A673 (cell line): Measurements from ENCODE around the gene CYP4A11. TPM values are rescaled to one million over a fixed set of nuclear protein-coding genes. Genes with fewer than 3 reads are reported as not detected.
"Not testable (repeated sequence)": the region's sequence is repeated elsewhere in the genome, so short reads cannot be mapped to it uniquely, and the experiment has no call there.

Experiments
- BruUV-seq: library from RNA; stranded (reverse); fragments of 400-500 nt; replicated peaks from 2 replicates; lab custom pipeline; 2021; lab: Mats Ljungman, UMichigan
- CTCF ChIA-PET: fragments of 300-600 bp; sonication (Branson Sonifier 250); formaldehyde crosslinking; loops from one replicate; lab custom pipeline; 2022; ENCODE audit warnings: antibody characterized with exemption; lab: Charles Lee
- POLR2A ChIA-PET: fragments of 300-600 bp; sonication (Branson Sonifier 250); formaldehyde crosslinking; loops from one replicate; lab custom pipeline; 2022; ENCODE audit warnings: antibody characterized with exemption; ENCODE audit not compliant: low non-redundant PET; lab: Charles Lee
- DNase-seq: peaks from one replicate; pipeline ENCODE4 v3.0.0-alpha.2; 2015; ENCODE audit warnings: low spot score
- H3K27ac ChIP-seq: fragments of 200-600 bp; sonication (generic); 2 replicates; pipeline ENCODE4 v1.5.1; 2016; ENCODE audit warnings: mixed run types, low read depth, mild to moderate bottlenecking, mixed read lengths, antibody characterized with exemption, low read length; ENCODE audit not compliant: poor library complexity, severe bottlenecking
- H3K27me3 ChIP-seq: fragments of 200-600 bp; sonication (generic); replicated peaks from 2 replicates; pipeline ENCODE4 v1.6.1; 2017; ENCODE audit warnings: mixed run types, low read depth, mild to moderate bottlenecking, mixed read lengths, antibody characterized with exemption, low read length; ENCODE audit not compliant: insufficient read depth, poor library complexity
- H3K36me3 ChIP-seq: fragments of 200-600 bp; sonication (generic); 2 replicates; pipeline ENCODE4 v1.6.1; 2016; ENCODE audit warnings: mixed run types, mild to moderate bottlenecking, mixed read lengths, antibody characterized with exemption, low read length; ENCODE audit not compliant: insufficient read depth, poor library complexity, severe bottlenecking
- H3K4me1 ChIP-seq: fragments of 200-600 bp; sonication (generic); 2 replicates; pipeline ENCODE4 v1.6.1; 2017; ENCODE audit warnings: mixed run types, mild to moderate bottlenecking, mixed read lengths, antibody characterized with exemption, low read length; ENCODE audit not compliant: insufficient read depth, poor library complexity, severe bottlenecking
- H3K4me3 ChIP-seq: fragments of 200-600 bp; sonication (generic); 2 replicates; pipeline ENCODE4 v1.5.1; 2016; ENCODE audit warnings: low read depth, mixed run types, mild to moderate bottlenecking, mixed read lengths, low read length; ENCODE audit not compliant: poor library complexity, severe bottlenecking
- H3K9me3 ChIP-seq: fragments of 200-600 bp; sonication (generic); 2 replicates; pipeline ENCODE4 v1.6.1; 2016; ENCODE audit warnings: mixed run types, low read depth, mild to moderate bottlenecking, mixed read lengths, antibody characterized with exemption, low read length; ENCODE audit not compliant: poor library complexity, severe bottlenecking
- CTCF ChIP-seq: fragments of 300-800, 200-600 bp; sonication (generic); conservative IDR thresholded peaks from 2 replicates; pipeline ENCODE4 v1.5.1; 2017; ENCODE audit warnings: low read depth, mild to moderate bottlenecking, antibody characterized with exemption, low read length, moderate library complexity, mixed read lengths
- EZH2 ChIP-seq: fragments of 200-600 bp; sonication (generic); IDR thresholded peaks from 2 replicates; pipeline ENCODE4 v1.6.1; 2017; ENCODE audit warnings: borderline replicate concordance, low read depth, mild to moderate bottlenecking, mixed read lengths, antibody characterized with exemption, low read length; ENCODE audit not compliant: poor library complexity, severe bottlenecking
- intact Hi-C: fragments of 100-400 bp; cut with micrococcal nuclease; formaldehyde crosslinking; loops from one replicate; pipeline ENCODE4 v1.10.0; 2022; ENCODE audit not compliant: unreplicated experiment
- total RNA-seq: library from RNA; stranded (reverse); gene quantifications from 2 replicates; pipeline ENCODE4 v1.2.3, GENCODE V29; 2021

Gene CYP4A11
- total RNA-seq, 1 experiment from 2014 or later, result not detected

- no peaks in the 10 kb centered on the region for H3K9me3 ChIP-seq
- no peak for DNase-seq
- ChIA-PET CTCF (no interaction called here), POLR2A (no interaction called here)
- H3K27me3 ChIP-seq, result peaks cover 12% of the 10 kb centered on the region
- BruUV-seq, result no TSS peak
- H3K4me1 ChIP-seq, result no peaks in the 10 kb centered on the region
- intact Hi-C loops, result no loop called here
- H3K36me3 ChIP-seq, result no peaks in the 10 kb centered on the region
- no peak overlapping the region for H3K27ac ChIP-seq
- H3K4me3 ChIP-seq, result no peak overlapping the region
- TF ChIP-seq CTCF (no peak), EZH2 (no peak)
Observed at GRCh38 chr1:46948629-46949416, 7.5 kb upstream of the CYP4A11 start.

- DNase-seq, H3K27ac ChIP-seq, intact Hi-C loops, H3K4me1 ChIP-seq, H3K36me3 ChIP-seq, H3K4me3 ChIP-seq, BruUV-seq, H3K9me3 ChIP-seq, CTCF ChIA-PET: not testable (repeated sequence)
- peaks cover 12% of the 10 kb centered on the region for H3K27me3 ChIP-seq
- POLR2A ChIA-PET, result interaction anchor here (0.5 kb wide), 1 partner anchor 230 kb away, joined by 3 read pairs; no protein-coding TSS in a partner anchor
Observed at GRCh38 chr1:46947706-46948105, 6.4 kb upstream of the CYP4A11 start.

- Histone ChIP-seq H3K27ac (no peak overlapping the region), H3K4me3 (no peak overlapping the region), H3K36me3 (no peaks in the 10 kb centered on the region), H3K27me3 (peaks cover 9% of the 10 kb centered on the region), H3K4me1 (no peaks in the 10 kb centered on the region), H3K9me3 (no peaks in the 10 kb centered on the region)
- CTCF ChIA-PET, result no interaction called here
- no TSS peak for BruUV-seq
- POLR2A ChIA-PET, result no interaction called here
- no peak for DNase-seq
- intact Hi-C loops, result no loop called here
- TF ChIP-seq CTCF (no peak), EZH2 (no peak)
Observed at GRCh38 chr1:46942086-46942485, 810 bp upstream of the CYP4A11 start.

GRCh38 chr1:46940307-46940706 is 969 bp downstream of the CYP4A11 start:
- Histone ChIP-seq H3K36me3 (no peaks in the 10 kb centered on the region), H3K9me3 (no peaks in the 10 kb centered on the region), H3K4me3 (no peak overlapping the region), H3K27ac (no peak overlapping the region), H3K27me3 (peaks cover 7% of the 10 kb centered on the region), H3K4me1 (no peaks in the 10 kb centered on the region)
- BruUV-seq, result no TSS peak
- no peak for DNase-seq
- POLR2A ChIA-PET, result no interaction called here
- TF ChIP-seq EZH2, result no peak
- TF ChIP-seq CTCF, result no peak
- CTCF ChIA-PET, result no interaction called here
- intact Hi-C loops, result no loop called here
